BLaER1 treated with 17β-estradiol and CSF1 and Interleukin-3, amounts not matched to agents 10 nM and 100 nM (cell line): ENCODE measurements around the gene DOCK4.
A peak's percentile ranks its signal among the peaks of the same experiment; 100 is the strongest.

Experiments used
- H3K27ac ChIP-seq, 11 experiments: shearing (Covaris generic); formaldehyde crosslinking; 2 replicates each; pipeline ENCODE4 v1.8.1; 2022
- H3K27me3 ChIP-seq, 11 experiments: shearing (Covaris generic); formaldehyde crosslinking; 2 replicates each; pipeline ENCODE4 v1.8.1; 2022
- H3K36me3 ChIP-seq, 11 experiments: shearing (Covaris generic); formaldehyde crosslinking; 2 replicates each; pipeline ENCODE4 v1.8.1; 2022
- H3K4me1 ChIP-seq, 10 experiments: shearing (Covaris generic); formaldehyde crosslinking; 2 replicates each; pipeline ENCODE4 v1.8.1; 2022
- H3K4me2 ChIP-seq, 11 experiments: shearing (Covaris generic); formaldehyde crosslinking; 2 replicates each; pipeline ENCODE4 v1.8.1; 2022
- H3K4me3 ChIP-seq, 10 experiments: shearing (Covaris generic); formaldehyde crosslinking; 2 replicates each; pipeline ENCODE4 v1.8.1; 2022
- H3K9ac ChIP-seq, 11 experiments: shearing (Covaris generic); formaldehyde crosslinking; 2 replicates each; pipeline ENCODE4 v1.8.1; 2022
- H3K9me3 ChIP-seq, 11 experiments: shearing (Covaris generic); formaldehyde crosslinking; replicated peaks in 1 of 11; 2 replicates each; pipeline ENCODE4 v1.8.1; 2022
- H4K20me1 ChIP-seq, 11 experiments: shearing (Covaris generic); formaldehyde crosslinking; 2 replicates each; pipeline ENCODE4 v1.8.1; 2022
- Cebpa-rat ChIP-seq, 11 experiments: shearing (Covaris generic); IDR thresholded peaks; 2 replicates each; pipeline ENCODE4 v1.8.1; 2022

The DOCK4 gene

DNA sequence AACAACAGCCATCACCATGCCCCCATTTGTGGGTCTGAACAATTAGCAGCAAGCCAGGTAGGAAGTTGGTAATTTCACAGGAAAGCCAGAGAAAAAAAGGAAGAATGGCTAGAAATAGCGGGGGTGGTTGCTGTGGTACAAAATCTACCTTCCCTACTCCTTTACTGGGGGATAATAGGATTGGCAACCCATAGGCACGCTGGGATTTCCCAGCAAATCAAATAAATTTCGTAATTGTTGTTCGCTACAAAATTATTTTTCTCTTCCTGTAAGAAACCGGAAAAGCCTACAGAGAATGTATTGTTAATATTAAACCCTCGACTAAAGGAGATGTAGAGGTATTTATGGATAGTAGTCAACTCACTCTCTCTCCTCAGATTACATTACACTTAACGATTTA is 123.9 kb downstream of the DOCK4 start:
- Histone ChIP-seq H3K36me3 (no peaks in the 10 kb centered on the region), H3K9ac (peak overlapping the region in 7 of 11 experiments; percentile 17 to 88 (median 80); a peak in 11 of 22 replicates), H3K4me2 (peak overlapping the region; percentile 83 to 94 (median 88)), H3K27ac (peak overlapping the region; percentile 93 to 98 (median 95)), H3K27me3 (peaks cover 0 to 10% (median 0%) of the 10 kb centered on the region in 11 experiments; a peak in 2 of 22 replicates), H3K4me3 (peak overlapping the region in 2 of 10 experiments; percentile 35 to 43; a peak in 1 of 20 replicates), H3K9me3 (no peaks in the 10 kb centered on the region), H3K4me1 (peaks cover 45 to 83% (median 74%) of the 10 kb centered on the region in 10 experiments), H4K20me1 (peaks cover 0 to 6% (median 0%) of the 10 kb centered on the region in 11 experiments; a peak in 2 of 22 replicates)
- no peak for TF ChIP-seq Cebpa-rat (IDR thresholded peaks at IDR 0.05)

DNA sequence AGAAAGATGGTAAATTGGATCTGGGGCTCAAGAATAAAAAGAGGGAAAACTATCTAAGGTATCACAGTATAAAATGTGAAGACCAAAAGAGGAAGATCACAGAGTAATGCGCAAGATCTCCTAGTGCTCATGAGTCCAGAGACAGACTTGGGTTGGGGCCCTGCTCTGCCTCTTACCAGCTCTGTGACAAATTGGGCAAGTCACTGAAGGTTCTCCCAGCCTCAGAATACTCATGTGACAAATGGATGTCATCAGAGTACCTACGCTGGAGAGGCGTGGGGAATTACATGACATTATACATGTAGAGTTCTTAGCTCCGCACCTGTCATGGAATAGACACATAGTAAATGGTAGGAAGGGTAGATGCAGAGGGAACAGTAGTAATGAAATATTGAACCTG is 124.4 kb downstream of the DOCK4 start:
- TF ChIP-seq Cebpa-rat (IDR thresholded peaks at IDR 0.05) = 0 out of 22 replicates have a peak, but pooled peaks of 1 of the 11 experiments have one; percentile 11
- Histone ChIP-seq H4K20me1 (peaks cover 0 to 6% (median 0%) of the 10 kb centered on the region in 11 experiments; a peak in 2 of 22 replicates), H3K4me2 (peak overlapping the region; percentile 83 to 94 (median 88)), H3K9ac (peak overlapping the region; percentile 75 to 90 (median 80); a peak in 21 of 22 replicates), H3K36me3 (no peaks in the 10 kb centered on the region), H3K4me3 (peak overlapping the region in 6 of 10 experiments; percentile 16 to 43 (median 35); a peak in 8 of 20 replicates), H3K4me1 (peaks cover 45 to 82% (median 72%) of the 10 kb centered on the region in 10 experiments), H3K27ac (peak overlapping the region; percentile 93 to 98 (median 95)), H3K27me3 (peaks cover 0 to 10% (median 0%) of the 10 kb centered on the region in 11 experiments; a peak in 2 of 22 replicates), H3K9me3 (no peaks in the 10 kb centered on the region)

DNA sequence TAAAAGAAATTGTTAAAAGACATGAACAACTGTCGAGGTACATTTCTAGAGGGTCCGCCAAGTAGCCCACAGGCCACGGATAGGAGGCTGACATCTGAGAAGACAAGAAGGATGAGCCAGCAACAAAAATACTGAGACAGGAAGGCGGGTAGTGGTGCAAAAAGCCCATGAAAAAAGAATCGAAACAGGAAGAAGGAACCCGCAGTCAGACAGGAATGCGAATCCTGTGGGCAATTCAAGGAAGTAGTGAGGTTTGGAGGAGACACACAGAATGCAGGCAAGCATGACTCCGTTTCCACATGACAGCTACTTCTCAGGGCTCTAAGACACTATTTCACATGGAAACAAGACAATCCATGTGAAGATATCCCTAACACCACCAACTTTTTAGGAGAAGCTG is 125.2 kb downstream of the DOCK4 start:
- Histone ChIP-seq H3K4me3 (peak overlapping the region in 9 of 10 experiments; percentile 21 to 49 (median 36); a peak in 9 of 20 replicates), H3K4me1 (peaks cover 45 to 82% (median 64%) of the 10 kb centered on the region in 10 experiments), H3K27ac (peak overlapping the region; percentile 93 to 98 (median 95)), H4K20me1 (peaks cover 0 to 6% (median 0%) of the 10 kb centered on the region in 11 experiments; a peak in 2 of 22 replicates), H3K9ac (peak overlapping the region; percentile 75 to 90 (median 80)), H3K4me2 (peak overlapping the region; percentile 83 to 94 (median 88)), H3K36me3 (no peaks in the 10 kb centered on the region), H3K9me3 (peaks cover 0 to under 1% (median 0%) of the 10 kb centered on the region in 11 experiments; a peak in 1 of 22 replicates), H3K27me3 (peaks cover 0 to 10% (median 0%) of the 10 kb centered on the region in 11 experiments; a peak in 2 of 22 replicates)
- TF ChIP-seq Cebpa-rat (IDR thresholded peaks at IDR 0.05) = no peak

GRCh38 chr7:112080441-112080840 is 125.8 kb downstream of the DOCK4 start:
- H3K36me3 ChIP-seq = peaks cover 0 to 2% (median 0%) of the 10 kb centered on the region in 11 experiments; a peak in 2 of 22 replicates
- H4K20me1 ChIP-seq = peaks cover 0 to 6% (median 0%) of the 10 kb centered on the region in 11 experiments; a peak in 2 of 22 replicates
- H3K27me3 ChIP-seq = peaks cover 0 to 10% (median 0%) of the 10 kb centered on the region in 11 experiments; a peak in 2 of 22 replicates
- H3K9me3 ChIP-seq = peaks cover 0 to 5% (median 0%) of the 10 kb centered on the region in 11 experiments; a peak in 9 of 22 replicates
- peak overlapping the region; percentile 75 to 90 (median 80) for H3K9ac ChIP-seq
- H3K4me1 ChIP-seq = peaks cover 45 to 79% (median 59%) of the 10 kb centered on the region in 10 experiments
- H3K4me2 ChIP-seq = peak overlapping the region; percentile 83 to 94 (median 88)
- H3K4me3 ChIP-seq = peak overlapping the region in 9 of 10 experiments; percentile 21 to 44 (median 36); a peak in 9 of 20 replicates
- peak; percentile 66 to 99 (median 96); a peak in 19 of 22 replicates for TF ChIP-seq Cebpa-rat (IDR thresholded peaks at IDR 0.05)
- H3K27ac ChIP-seq = peak overlapping the region; percentile 93 to 98 (median 95)

- H3K9ac ChIP-seq = peak overlapping the region in 9 of 11 experiments; percentile 6 to 76 (median 52); a peak in 12 of 22 replicates
- H3K4me2 ChIP-seq = peak overlapping the region; percentile 43 to 94 (median 65)
These were observed 126.5 kb downstream of the DOCK4 start for GRCh38 chr7:112079673-112080072.

GRCh38 chr7:112079122-112079521 is 127.1 kb downstream of the DOCK4 start:
- Histone ChIP-seq H3K9me3 (peaks cover 4 to 19% (median 12%) of the 10 kb centered on the region in 11 experiments; a peak in 20 of 22 replicates), H3K27ac (peak overlapping the region; percentile 93 to 98 (median 95)), H3K4me3 (no peak overlapping the region), H3K4me2 (peak overlapping the region; percentile 43 to 94 (median 65)), H3K36me3 (peaks cover 0 to 16% (median 0%) of the 10 kb centered on the region in 11 experiments; a peak in 6 of 22 replicates), H3K4me1 (peaks cover 36 to 74% (median 48%) of the 10 kb centered on the region in 10 experiments), H3K9ac (peak overlapping the region in 9 of 11 experiments; percentile 6 to 76 (median 52); a peak in 9 of 22 replicates), H3K27me3 (peaks cover 0 to 10% (median 0%) of the 10 kb centered on the region in 11 experiments; a peak in 2 of 22 replicates), H4K20me1 (peaks cover 0 to 6% (median 0%) of the 10 kb centered on the region in 11 experiments; a peak in 2 of 22 replicates)
- TF ChIP-seq Cebpa-rat (IDR thresholded peaks at IDR 0.05) = no peak

More at GRCh38 chr7:112079673-112080072, 126.5 kb downstream of the DOCK4 start:
- TF ChIP-seq Cebpa-rat (IDR thresholded peaks at IDR 0.05) = no peak
- Histone ChIP-seq H3K4me1 (peaks cover 42 to 76% (median 52%) of the 10 kb centered on the region in 10 experiments), H4K20me1 (peaks cover 0 to 6% (median 0%) of the 10 kb centered on the region in 11 experiments; a peak in 2 of 22 replicates), H3K4me3 (no peak overlapping the region), H3K27ac (peak overlapping the region; percentile 93 to 98 (median 95)), H3K27me3 (peaks cover 0 to 10% (median 0%) of the 10 kb centered on the region in 11 experiments; a peak in 2 of 22 replicates), H3K9me3 (peaks cover under 1 to 13% (median 7%) of the 10 kb centered on the region in 11 experiments; a peak in 20 of 22 replicates), H3K36me3 (peaks cover 0 to 10% (median 0%) of the 10 kb centered on the region in 11 experiments; a peak in 6 of 22 replicates)

- Histone ChIP-seq H3K27ac (no peak overlapping the region), H3K4me2 (peak overlapping the region in 2 of 11 experiments; percentile 4 to 28; a peak in 2 of 22 replicates), H4K20me1 (peaks cover 0 to 23% (median 0%) of the 10 kb centered on the region in 11 experiments; a peak in 4 of 22 replicates), H3K4me1 (peaks cover 17 to 64% (median 27%) of the 10 kb centered on the region in 10 experiments), H3K27me3 (no peaks in the 10 kb centered on the region), H3K4me3 (no peak overlapping the region), H3K9me3 (peaks cover 4 to 29% (median 18%) of the 10 kb centered on the region in 11 experiments; a peak in 20 of 22 replicates), H3K36me3 (peaks cover 0 to 17% (median 0%) of the 10 kb centered on the region in 11 experiments; a peak in 6 of 22 replicates), H3K9ac (no peak overlapping the region)
- no peak for TF ChIP-seq Cebpa-rat (IDR thresholded peaks at IDR 0.05)
These were observed 129.9 kb downstream of the DOCK4 start for GRCh38 chr7:112076324-112076723.

GRCh38 chr7:112074464-112074863 is 131.7 kb downstream of the DOCK4 start:
- Histone ChIP-seq H3K36me3 (peaks cover 0 to 17% (median 0%) of the 10 kb centered on the region in 11 experiments; a peak in 6 of 22 replicates), H3K4me3 (no peak overlapping the region; a peak in 1 of 20 replicates), H3K27me3 (no peaks in the 10 kb centered on the region), H3K4me2 (0 out of 22 replicates have a peak overlapping the region, but pooled peaks of 2 of the 11 experiments have one; percentile 0 to 1), H3K4me1 (peaks cover 7 to 77% (median 19%) of the 10 kb centered on the region in 10 experiments), H3K9me3 (peaks cover 4 to 29% (median 18%) of the 10 kb centered on the region in 11 experiments; a peak in 20 of 22 replicates), H4K20me1 (peaks cover 0 to 35% (median 0%) of the 10 kb centered on the region in 11 experiments; a peak in 4 of 22 replicates), H3K9ac (no peak overlapping the region), H3K27ac (peak overlapping the region in 2 of 11 experiments; percentile 12 to 30; a peak in 3 of 22 replicates)
- TF ChIP-seq Cebpa-rat (IDR thresholded peaks at IDR 0.05) = no peak
